OCI-LY7 (cell line): Measurements from ENCODE around the gene APBA1. TPM values are rescaled to one million over a fixed set of nuclear protein-coding genes. Genes with fewer than 3 reads are reported as not detected.

Experiments
- BruUV-seq: library from RNA; stranded (reverse); fragments of 400-500 nt; replicated peaks from 2 replicates; lab custom pipeline; 2021; lab: Mats Ljungman, UMichigan
- CTCF ChIA-PET: fragments of 300-600 bp; sonication (Branson Sonifier 250); formaldehyde crosslinking; loops from one replicate; lab custom pipeline; 2022; ENCODE audit warnings: antibody characterized with exemption; ENCODE audit not compliant: unreplicated experiment; lab: Charles Lee
- POLR2A ChIA-PET: fragments of 300-600 bp; sonication (Branson Sonifier 250); formaldehyde crosslinking; loops from one replicate; lab custom pipeline; 2022; ENCODE audit warnings: antibody characterized with exemption; lab: Charles Lee
- DNase-seq: peaks from one replicate; pipeline ENCODE4 v3.0.0-alpha.2; 2015; ENCODE audit warnings: low spot score
- H2AFZ ChIP-seq: fragments of 200-600 bp; sonication (generic), shearing (Covaris generic); 2 replicates; pipeline ENCODE4 v1.6.1; 2014; ENCODE audit warnings: mild to moderate bottlenecking, antibody characterized with exemption, low read length, moderate library complexity
- H3K27ac ChIP-seq: fragments of 200-600 bp; sonication (generic); 2 replicates; pipeline ENCODE4 v1.5.1; 2014; ENCODE audit warnings: mixed run types, low read depth, mild to moderate bottlenecking, moderate library complexity, low read length, inconsistent platforms; ENCODE audit not compliant: poor library complexity, severe bottlenecking
- H3K36me3 ChIP-seq: fragments of 200-600 bp; sonication (generic); 2 replicates; pipeline ENCODE4 v1.6.1; 2014; ENCODE audit warnings: mild to moderate bottlenecking, antibody characterized with exemption, low read length, moderate library complexity, mixed read lengths; ENCODE audit not compliant: insufficient read depth
- H3K4me1 ChIP-seq: fragments of 200-600 bp; sonication (generic); 2 replicates; pipeline ENCODE4 v1.5.1; 2014; ENCODE audit warnings: mild to moderate bottlenecking, low read length; ENCODE audit not compliant: insufficient read depth, poor library complexity, severe bottlenecking
- H3K4me2 ChIP-seq: fragments of 200-600 bp; sonication (generic); 2 replicates; pipeline ENCODE4 v1.6.1; 2014; ENCODE audit warnings: mild to moderate bottlenecking, low read length
- H3K4me3 ChIP-seq: fragments of 200-600 bp; sonication (generic); 2 replicates; pipeline ENCODE4 v1.5.1; 2014; ENCODE audit warnings: mild to moderate bottlenecking, low read depth, low read length; ENCODE audit not compliant: poor library complexity, severe bottlenecking
- H3K79me2 ChIP-seq: fragments of 200-600 bp; sonication (generic); 2 replicates; pipeline ENCODE4 v1.6.1; 2016; ENCODE audit warnings: low read depth, mild to moderate bottlenecking, low read length, moderate library complexity, mixed read lengths; ENCODE audit not compliant: insufficient read depth
- H3K9me2 ChIP-seq: fragments of 200-600 bp; sonication (generic); 2 replicates; pipeline ENCODE4 v1.6.1; 2016; ENCODE audit warnings: mild to moderate bottlenecking, low read length, mixed read lengths; ENCODE audit not compliant: insufficient read depth
- H3K9me3 ChIP-seq: fragments of 200-600 bp; sonication (generic); 2 replicates; pipeline ENCODE4 v1.6.1; 2014; ENCODE audit warnings: mild to moderate bottlenecking, mixed run types, low read length, mixed read lengths
- H4K20me1 ChIP-seq: fragments of 200-600 bp; sonication (generic); 2 replicates; pipeline ENCODE4 v1.6.1; 2014; ENCODE audit warnings: mild to moderate bottlenecking, antibody characterized with exemption, low read length, moderate library complexity, mixed read lengths; ENCODE audit not compliant: insufficient read depth
- EZH2phosphoT487 ChIP-seq: fragments of 200-600 bp; sonication (generic); IDR thresholded peaks from 2 replicates; pipeline ENCODE4 v1.6.1; 2018; ENCODE audit warnings: low read depth, borderline replicate concordance, mild to moderate bottlenecking, mixed run types, antibody characterized with exemption, low read length, moderate library complexity, mixed read lengths
- intact Hi-C: fragments of 100-400 bp; cut with micrococcal nuclease; formaldehyde crosslinking; loops from one replicate; pipeline ENCODE4 v1.10.0; 2022; ENCODE audit not compliant: unreplicated experiment
- total RNA-seq, 2 experiments: library from RNA; depleted of rRNA in 1 of 2; stranded (reverse); fragments of >200 nt in 1 of 2; shearing (Covaris generic) in 1 of 2; gene quantifications; 2 replicates each; pipeline ENCODE4 v1.2.3, GENCODE V29; 2014 to 2022
- TF ChIP-seq, protein P1 (sequence below): fragments of 200-600 bp; sonication (generic); conservative IDR thresholded peaks from 2 replicates; pipeline ENCODE4 v1.5.1; 2014; ENCODE audit warnings: mild to moderate bottlenecking, antibody characterized with exemption, low read length, moderate library complexity, mixed read lengths

The APBA1 gene
- total RNA-seq, 2 experiments from 2014 or later, result not detected

DNA sequence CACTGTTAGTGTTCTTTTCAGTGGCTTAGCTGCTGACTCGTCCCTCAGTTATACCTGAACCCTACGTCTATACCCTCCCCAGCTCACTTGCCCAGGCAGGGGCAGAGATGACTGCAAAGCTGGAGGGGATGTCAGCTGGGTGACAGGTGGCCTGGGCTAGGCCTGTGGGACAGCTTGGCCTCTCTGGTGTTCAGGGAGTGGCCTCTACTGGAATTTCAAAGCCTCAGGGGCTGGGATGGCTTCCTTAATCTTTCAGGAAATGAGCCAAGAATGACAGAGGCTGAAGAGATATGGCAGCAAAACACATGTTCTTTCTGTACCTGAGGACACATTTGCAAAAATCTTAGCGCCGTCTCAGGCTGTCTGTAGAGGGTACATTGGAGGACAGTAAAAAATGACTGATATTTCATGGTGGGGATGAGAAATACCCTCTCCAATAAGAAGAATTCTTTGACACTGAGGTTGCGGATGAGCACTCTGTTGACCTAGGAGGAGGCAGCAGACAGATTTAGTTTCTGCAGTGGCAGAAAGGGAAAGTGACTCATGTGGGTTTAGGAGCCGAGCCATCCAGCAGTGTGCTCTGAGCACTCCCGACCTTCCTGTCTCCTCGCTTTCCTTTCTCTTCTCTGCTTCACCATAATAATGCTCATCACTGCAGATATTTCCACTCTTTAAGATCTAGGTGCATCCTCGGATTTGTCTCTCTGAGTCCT is 292.7 kb downstream of the APBA1 start:
- intact Hi-C loops, result no loop called here
- no peaks in the 10 kb centered on the region for H3K79me2 ChIP-seq
- no peak overlapping the region for H2AFZ ChIP-seq
- no peaks in the 10 kb centered on the region for H3K9me3 ChIP-seq
- CTCF ChIA-PET, result no interaction called here
- no peak overlapping the region for H3K4me3 ChIP-seq
- no peaks in the 10 kb centered on the region for H3K36me3 ChIP-seq
- H3K27ac ChIP-seq, result no peak overlapping the region
- H3K4me2 ChIP-seq, result no peak overlapping the region
- POLR2A ChIA-PET, result interaction anchor here (0.5 to 1.2 kb wide), 3 partner anchors 12 to 350 kb away, joined by 3 to 5 read pairs (median 3); no protein-coding TSS in a partner anchor
- no peak for DNase-seq
- no peak for TF ChIP-seq EZH2phosphoT487
- TF ChIP-seq, protein P1, sequence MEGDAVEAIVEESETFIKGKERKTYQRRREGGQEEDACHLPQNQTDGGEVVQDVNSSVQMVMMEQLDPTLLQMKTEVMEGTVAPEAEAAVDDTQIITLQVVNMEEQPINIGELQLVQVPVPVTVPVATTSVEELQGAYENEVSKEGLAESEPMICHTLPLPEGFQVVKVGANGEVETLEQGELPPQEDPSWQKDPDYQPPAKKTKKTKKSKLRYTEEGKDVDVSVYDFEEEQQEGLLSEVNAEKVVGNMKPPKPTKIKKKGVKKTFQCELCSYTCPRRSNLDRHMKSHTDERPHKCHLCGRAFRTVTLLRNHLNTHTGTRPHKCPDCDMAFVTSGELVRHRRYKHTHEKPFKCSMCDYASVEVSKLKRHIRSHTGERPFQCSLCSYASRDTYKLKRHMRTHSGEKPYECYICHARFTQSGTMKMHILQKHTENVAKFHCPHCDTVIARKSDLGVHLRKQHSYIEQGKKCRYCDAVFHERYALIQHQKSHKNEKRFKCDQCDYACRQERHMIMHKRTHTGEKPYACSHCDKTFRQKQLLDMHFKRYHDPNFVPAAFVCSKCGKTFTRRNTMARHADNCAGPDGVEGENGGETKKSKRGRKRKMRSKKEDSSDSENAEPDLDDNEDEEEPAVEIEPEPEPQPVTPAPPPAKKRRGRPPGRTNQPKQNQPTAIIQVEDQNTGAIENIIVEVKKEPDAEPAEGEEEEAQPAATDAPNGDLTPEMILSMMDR, result no peak
- BruUV-seq, result no TSS peak
- no peaks in the 10 kb centered on the region for H3K9me2 ChIP-seq
- H4K20me1 ChIP-seq, result no peaks in the 10 kb centered on the region
- H3K4me1 ChIP-seq, result no peaks in the 10 kb centered on the region

DNA sequence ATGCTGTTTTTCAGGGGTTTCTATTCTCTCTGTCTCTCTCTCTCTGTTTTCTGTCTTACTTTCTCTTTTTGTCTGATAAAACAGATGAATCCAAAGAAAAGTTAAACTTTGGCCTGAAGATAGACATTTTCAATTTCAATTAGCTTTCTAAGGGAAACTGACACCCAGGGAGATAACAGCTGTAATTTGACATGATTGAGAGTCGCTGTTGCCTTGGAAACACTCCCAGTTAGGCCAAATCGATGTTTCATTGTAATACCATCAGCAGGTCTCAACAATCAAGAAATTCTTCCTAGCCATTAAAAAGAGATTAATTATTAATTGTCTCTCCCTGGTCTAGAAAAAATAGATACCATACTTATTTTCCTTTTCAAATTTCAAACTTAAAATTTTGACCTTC is 294.2 kb downstream of the APBA1 start:
- POLR2A ChIA-PET, result no interaction called here
- Histone ChIP-seq H3K36me3 (no peaks in the 10 kb centered on the region), H2AFZ (no peak overlapping the region), H3K4me2 (no peak overlapping the region), H3K9me2 (no peaks in the 10 kb centered on the region), H4K20me1 (no peaks in the 10 kb centered on the region), H3K79me2 (no peaks in the 10 kb centered on the region), H3K27ac (no peak overlapping the region), H3K4me1 (no peaks in the 10 kb centered on the region), H3K9me3 (no peaks in the 10 kb centered on the region), H3K4me3 (no peak overlapping the region)
- intact Hi-C loops, result no loop called here
- no peak for DNase-seq
- CTCF ChIA-PET, result no interaction called here
- TF ChIP-seq EZH2phosphoT487, result no peak
- TF ChIP-seq, protein P1, result no peak
- no TSS peak for BruUV-seq

Other genes starting within 250 kb of the APBA1 start
- 68.8 and 71.1 TPM in 2 replicates for gene PTAR1, start 87.6 kb upstream of the APBA1 start, total RNA-seq (2014; rRNA removed; shearing (Covaris generic))
- 48.2 and 56.4 TPM in 2 replicates for gene PTAR1, start 87.6 kb upstream of the APBA1 start, total RNA-seq (2022)
- gene CFAP95, start 148.4 kb upstream of the APBA1 start, total RNA-seq (2014; rRNA removed; shearing (Covaris generic)), result not detected in 2 replicates
- not detected in 2 replicates for gene CFAP95, start 148.4 kb upstream of the APBA1 start, total RNA-seq (2022)